GM04503 (cell line): ENCODE measurements around the gene ZC2HC1B.

Source experiments
- DNase-seq: peaks from one replicate; pipeline ENCODE4 v3.0.0-alpha.2; 2012; ENCODE audit warnings: low read depth

The ZC2HC1B gene

DNA sequence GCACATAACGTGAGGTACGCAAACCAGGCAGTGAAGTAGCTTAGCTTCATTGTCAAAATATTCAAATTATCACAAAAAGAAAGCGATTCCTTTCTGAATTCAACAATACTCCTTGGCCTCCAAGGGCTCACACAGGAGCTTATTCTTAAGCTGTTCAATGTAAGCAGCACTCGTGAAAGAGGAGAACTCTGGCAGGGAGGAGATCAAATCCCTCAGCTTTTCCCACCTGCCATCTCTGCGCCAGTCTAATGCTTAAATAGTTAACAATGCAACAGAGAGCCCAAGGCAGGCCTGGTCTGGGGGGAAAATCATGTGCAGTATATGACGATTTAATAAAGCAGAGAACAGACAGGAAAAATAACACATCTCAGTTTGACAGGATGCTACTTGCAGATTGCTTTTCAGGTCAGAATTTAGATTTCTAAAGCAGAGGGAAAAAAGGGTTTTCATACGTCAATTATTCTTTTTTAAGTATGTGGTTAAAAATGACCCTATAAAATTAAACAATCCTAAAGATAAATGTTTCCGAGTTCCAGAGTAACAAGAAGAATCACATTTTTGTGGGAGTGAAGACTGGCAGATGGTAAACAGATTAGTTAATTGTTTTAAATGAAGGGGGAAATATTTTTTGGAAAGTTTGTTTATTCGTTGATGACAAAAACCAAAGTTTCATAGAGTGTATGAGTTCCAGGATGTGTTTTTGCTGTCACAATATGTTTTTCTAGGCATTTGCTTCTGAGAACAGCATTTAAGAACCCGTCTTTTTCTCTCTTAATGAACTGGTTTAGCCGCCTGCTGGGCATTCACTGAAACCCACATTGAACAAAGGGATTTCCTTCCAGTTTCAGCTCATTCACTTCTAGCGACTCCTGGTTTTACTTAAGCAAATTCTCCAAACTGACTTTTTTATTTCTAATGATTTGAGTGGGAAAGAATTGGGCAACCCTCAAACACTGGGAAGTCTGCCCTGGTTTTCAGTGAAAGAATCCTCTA lies 97.9 kb downstream of the ZC2HC1B start:
- DNase-seq: peak; percentile 47

DNA sequence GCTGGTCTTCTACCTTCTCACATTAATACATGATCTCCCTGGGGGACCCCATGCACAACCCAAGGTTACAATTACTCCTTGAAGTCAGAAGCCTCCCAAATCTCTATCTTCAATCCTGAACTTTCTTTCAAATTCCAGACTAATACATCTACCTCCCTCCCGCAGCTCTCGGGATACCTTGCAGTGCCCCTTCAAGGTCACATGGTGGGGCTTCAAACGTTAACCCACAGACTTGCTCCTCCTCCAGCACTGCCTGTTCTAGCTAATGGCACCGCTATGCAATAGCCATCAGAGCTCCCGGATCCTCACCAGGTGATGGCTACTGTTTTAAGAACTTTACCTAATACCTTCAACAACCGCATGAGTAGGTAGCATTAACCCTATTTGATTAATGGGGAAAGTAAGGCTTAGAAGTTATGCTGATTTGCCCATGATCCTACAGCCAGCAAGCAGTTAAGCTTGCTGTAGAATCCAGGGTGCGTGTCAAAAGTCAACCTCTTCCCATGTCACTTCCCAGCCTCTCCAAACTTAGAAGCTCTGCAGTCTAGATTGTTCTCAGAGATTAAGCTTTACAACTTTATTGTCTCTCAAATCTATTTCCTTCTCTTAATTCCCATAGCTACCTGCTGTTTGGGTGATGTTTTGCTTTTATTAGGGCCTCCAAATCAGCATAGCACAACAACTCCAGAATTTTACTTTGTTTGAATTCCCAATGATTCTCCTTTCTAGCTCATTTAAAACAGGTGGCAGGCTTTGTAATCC lies 99.1 kb downstream of the ZC2HC1B start:
- DNase-seq: no peak

DNA sequence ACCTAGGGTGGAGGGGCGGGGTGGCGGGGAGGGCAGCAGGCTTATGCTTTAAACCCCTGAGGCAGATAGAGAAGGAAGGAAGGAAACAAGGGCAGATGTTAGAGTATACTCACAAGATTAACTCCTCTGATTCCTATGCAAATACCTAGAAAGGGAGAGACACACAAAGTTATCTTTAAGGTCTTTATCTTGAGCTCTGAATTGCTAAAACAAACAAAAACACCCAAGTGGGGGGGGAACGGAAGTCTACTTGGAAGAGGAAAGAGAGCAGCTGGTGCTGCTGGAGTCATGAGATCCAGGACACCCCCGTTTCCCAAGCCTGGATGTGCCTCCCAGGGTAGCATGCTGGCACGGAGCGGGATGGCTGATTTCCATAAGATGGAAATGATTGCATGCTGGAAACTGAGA lies 100.4 kb downstream of the ZC2HC1B start:
- no peak for DNase-seq

DNA sequence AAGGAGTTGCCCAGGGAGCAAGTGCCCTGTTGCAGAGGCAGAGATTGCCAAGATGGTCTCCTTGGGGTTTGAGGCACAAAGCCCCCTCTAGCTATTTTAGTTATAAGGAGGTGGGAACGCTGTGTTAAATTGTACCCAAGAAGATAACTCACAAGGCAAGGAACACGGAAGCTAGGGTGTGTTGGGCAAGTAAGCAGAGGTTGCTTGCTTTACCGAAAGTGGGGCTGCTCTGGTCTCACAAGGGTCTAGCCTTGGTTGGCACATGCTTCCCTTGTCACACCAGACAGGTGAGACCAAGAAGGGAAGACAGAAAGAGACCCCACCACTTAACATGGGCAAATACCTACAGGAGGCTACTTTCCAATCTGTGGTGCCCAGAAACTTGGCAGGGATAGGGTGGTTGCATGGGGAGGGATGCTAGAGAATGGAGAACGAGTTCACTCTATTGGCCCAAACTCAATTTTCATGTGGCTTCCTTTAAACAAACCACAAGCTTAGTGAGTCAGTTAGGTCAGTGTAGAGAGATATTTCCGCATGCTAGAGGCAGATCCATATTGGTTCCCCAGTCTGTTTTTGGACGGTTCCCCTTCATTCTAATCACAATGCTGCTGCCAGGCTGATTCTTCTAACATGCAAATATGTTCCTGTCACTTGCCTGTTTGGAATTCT lies 101.4 kb downstream of the ZC2HC1B start:
- DNase-seq: peak; percentile 67

DNA sequence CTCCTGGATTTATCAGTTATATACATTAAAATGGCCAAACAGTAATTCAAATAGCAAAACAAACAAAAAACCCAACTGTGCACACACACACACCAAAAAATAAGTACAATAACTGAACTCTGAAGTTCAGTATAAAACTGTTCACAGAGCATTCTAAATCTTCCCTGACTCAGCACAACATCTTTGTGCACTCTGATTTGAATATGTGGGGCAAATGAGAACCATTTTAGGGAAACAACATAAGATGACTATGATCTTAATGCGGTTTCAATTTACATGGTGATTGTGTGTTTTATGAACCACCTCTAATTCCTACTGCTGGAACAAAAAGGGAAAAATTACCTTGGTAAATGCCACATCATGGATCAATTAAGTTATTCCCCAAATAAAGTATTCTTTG lies 102.0 kb downstream of the ZC2HC1B start:
- DNase-seq: no peak

DNA sequence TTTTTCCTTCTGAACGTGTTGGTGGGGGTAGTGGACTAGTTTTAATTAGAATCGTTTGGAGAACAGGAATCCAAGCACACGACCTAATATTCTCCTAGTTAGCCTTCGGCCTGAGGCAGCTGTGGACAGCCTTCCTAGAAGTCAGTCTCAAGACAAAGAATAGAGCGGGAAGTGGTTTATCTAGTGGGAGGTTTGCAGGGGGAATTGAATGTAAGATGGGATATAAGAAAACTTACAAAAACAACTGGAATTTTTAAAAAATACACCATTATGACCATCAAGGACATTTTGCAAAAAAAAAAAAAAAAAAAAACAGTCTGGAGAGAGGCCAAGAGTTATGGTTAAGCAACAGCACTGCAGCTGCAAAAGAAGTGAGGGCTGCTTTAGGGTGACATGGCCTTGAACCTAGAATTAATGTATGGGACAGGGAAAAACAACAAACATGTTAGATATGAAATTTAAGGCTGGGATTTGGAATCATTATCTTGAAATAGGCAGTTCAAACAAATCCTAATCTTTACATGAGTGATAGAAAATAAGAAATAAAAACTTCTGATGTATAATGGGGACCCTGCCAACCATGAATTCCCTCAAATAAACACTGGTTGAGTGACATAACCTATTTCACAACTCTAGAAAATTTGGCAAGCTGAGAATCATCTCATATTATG lies 103.6 kb downstream of the ZC2HC1B start:
- DNase-seq: no peak

DNA sequence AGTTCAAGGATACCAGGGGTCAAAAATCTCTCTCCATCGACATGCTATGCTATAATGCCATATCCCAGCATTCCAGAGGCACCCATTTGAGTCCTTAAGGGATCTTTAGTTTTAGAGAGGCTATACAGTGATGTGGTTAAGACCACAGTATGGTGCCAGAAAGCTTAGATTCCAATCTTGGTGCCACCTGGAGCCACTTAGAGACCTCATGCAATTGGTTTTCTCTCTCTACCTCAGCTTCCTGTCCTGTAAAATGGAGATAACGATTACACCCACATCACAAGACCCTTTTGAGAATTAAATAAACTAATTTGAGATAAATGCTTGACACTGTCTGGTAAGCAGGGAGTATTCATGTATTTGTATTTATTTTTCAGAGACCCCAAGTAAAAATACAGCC lies 104.8 kb downstream of the ZC2HC1B start:
- no peak for DNase-seq

DNA sequence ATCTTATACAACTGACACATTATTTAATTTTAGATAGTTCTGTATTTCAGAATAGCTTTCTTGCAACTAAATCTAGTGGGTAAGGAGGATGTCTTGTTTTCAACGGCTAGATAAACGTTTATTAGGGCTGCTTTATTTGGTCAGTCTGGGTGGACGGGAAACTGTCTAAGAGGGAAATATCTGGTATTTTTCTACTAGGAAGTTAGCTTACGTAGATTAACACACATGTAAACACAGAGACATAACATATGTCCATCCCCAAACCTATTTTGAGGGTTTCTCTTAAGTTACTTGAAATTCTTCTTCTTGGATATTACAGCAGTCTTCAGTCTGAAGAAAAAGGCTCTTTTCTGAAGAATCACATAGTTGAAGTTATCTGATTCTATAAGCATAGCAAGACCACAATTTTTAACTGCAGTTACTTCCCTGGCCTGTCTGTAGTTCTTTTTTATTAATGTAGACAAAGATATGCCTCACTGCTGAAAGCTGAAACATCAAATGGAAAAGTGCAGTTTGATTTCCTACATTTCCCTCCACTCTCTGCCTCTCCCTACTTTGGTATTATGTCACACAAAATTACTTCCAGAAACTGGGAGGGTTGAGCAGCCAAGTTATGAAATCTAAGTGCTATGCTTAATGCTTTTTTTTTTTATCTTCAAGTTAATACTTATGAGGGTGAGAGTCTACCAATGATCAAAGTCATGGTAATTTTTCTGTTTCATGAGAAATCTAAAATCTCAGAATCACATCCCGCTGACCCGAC lies 106.4 kb downstream of the ZC2HC1B start:
- DNase-seq: no peak

DNA sequence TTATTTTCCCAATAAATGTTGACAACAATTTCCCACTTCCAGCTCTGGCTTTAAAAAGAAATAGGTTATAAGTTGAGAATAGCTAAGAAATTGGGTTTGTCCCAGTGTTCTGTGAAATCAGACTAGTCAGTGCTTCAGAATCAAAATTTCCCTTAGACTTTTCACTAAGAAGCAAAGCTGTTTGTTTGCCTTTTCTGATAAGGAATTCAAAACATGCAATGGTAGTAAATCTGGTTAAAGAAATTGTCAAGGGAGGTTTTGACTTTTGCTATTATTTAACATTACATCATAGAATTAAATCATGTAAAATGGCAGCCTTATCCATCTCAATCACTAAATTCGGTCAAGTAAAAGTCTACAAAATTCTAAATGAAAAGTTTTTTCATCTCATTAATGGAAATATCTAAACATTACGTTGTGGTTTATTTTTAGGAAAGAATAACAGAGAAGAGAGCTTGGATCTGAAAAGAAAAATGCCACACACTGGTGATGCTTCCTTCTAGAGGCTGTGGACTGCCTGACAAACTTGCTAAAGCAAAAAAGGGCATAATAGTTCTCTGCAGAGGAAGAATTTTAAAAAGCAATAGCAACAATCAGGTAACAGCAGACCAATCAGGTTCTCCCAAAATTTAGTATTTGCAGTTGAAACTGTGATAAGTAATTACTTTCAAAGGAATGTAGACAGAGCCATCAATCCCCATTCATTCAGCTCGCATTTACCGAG lies 107.4 kb downstream of the ZC2HC1B start:
- no peak for DNase-seq

DNA sequence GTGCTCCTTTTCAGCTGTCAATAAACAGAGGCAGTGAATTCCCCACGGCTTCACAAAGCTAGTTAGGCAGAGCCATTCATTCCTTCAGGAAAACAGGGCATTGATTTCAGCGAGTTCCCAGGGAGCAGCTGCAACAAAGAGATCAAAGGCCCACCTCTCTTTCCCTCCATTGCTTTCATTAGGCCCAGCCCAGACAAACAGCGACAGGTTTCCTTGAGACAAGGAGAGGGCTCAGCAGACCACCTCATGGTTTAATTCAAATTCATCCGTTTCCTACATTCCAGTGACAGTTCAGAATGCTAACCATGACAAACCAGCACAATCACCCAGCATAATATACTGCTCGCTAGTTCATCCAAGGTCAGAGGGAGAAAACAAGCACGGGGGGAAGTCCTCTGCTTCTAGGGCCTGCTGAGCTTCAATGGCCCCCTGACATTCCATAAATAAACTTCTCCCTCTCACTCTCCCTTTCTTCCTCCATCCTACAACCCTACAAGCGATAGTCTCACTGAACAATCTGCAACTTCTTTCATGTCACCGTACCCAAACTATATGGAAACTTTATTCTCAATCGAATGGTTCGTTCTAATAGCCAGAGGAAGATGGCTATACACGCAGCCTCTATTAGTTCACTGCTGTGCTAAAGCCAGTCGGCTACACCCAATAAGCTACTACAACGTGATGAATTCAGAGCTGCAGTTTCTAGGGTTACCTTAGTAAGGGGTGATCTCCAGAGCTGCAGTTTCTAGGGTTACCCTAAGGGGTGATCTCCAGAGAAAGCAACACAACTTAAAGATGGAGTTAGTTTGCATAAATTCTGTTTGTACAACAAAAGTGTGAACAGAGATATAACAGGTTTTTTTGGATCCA lies 109.1 kb downstream of the ZC2HC1B start:
- DNase-seq: no peak

DNA sequence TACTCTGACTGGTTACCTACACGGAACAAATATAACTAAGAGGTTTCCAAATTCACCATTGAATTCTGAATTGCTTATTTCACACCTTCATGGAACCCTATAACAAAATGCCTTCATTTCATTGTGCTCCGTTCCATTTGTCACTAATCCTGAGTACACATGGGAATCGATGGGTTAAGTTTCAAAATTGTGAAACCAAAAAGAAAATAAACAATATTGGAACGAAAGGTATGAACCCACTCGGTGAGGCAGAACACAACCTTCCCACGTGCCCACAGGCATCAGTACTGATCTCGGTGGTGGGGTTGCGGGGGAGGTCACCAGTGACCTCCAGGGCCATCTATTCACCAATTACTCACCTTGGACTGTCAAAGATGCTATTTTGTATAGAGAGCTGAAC lies 109.8 kb downstream of the ZC2HC1B start:
- no peak for DNase-seq

DNA sequence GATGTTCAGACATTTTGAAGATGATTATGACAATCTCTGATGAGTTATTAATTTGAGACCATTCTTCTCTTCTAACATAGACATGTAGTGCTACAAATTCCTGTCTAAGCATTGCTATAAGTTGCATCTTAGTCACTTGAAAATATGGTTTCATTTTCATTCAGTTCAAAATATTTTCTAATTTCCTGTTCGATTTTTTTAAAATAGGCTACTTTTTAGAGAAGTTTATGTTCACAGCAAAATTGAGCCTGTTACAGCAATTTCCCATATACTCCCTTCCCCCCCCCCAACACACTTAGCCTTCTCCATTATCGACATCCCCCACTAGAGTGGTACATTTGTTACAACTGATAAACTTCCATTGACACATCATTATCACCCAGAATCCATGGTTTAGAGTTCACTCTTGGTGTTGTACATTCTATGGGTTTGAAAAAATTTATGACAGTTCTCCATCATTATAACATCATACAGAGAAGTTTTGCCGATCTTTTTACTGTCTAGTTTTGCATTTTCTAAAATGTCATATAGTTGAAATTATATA lies 112.6 kb downstream of the ZC2HC1B start:
- DNase-seq: no peak

DNA sequence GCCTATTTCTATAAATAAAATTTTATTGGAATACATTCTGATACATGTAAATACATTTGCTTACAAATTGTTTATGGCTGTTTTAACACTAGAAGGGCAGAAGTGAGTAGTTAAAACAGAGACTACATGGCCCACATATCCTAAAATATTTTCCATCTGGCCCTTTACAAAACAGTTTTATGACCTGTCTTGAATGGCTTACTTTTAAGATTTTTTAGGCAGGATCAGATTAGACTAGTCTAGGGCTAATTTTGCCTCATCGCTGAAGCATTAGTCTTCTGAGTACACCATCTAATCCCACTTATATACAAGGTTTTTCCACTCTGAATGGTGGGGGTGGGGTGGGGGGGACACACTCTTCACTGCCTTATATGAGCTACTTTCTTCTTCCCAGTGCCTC lies 116.6 kb downstream of the ZC2HC1B start:
- no peak for DNase-seq

DNA sequence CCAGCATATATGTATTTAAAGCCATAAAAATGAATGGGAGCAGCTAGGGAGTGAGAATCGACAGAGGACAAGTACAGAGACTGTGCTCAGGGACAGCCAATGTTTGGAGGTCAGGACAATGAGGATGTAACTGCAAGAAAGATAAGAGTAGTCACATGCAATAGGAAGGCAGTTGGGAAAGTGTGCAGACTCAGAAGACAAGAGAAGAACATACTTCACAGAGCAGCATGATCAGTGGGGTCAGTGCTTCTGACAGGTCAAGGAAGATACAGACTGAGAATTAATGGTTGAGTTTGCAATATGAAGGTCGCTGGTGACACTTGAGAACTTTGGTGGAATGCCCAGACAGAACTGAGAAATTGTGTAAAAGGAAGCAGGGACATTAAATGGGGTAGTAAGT lies 118.7 kb downstream of the ZC2HC1B start:
- no peak for DNase-seq

DNA sequence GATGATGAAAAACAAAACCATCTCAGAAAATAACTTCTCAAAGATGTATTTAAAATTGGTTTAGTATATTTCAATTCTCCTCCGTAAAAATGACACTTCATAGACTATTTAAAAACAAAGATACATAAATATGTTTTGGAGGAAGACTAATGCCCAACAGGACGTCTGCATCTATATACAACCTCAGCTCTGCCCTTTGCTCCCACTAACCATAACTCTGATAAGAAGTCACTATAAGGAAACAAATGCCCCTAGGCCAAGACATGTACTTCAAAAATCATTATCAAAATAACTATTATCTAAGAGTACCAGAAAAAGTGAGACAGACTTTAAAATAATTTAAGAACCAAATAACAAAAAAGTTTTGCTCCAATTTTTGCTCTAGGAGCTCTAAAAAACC lies 120.4 kb downstream of the ZC2HC1B start:
- no peak for DNase-seq

DNA sequence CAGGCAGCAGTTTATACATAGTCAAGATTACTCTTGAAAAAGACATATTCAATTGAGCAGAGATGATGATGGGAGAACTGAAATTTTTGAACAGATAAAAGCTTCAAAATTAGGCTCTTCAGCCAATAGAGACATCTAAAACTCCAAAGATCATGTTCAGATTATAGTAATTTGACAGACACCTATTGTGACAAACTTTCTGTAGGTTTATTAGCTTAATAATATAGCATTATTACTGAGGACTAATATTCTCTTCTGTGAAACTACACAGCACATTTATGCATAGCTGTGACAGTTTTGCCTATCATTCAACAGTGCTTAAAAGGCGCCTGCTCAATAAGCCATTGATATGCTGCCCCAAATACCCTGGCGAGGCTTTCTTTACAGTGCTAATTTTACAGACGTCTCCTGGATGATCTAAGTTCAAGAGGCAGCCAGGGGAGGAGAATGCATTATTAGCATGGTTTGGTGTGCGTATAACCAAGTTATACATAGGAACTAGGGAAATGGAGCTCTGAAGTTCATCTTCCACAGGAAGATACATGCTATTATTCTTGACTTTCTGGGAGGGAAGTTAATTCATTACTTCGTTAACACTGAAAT lies 122.3 kb downstream of the ZC2HC1B start:
- no peak for DNase-seq
